Central memory CD8-positive, alpha-beta T cell (primary cell): ENCODE results near the gene CSF2RB.
"Not testable (repeated sequence)": the region's sequence is repeated elsewhere in the genome, so short reads cannot be mapped to it uniquely, and the experiment has no call there.

ENCODE experiments used
- ATAC-seq: fragments of 150-1000 bp; cut with Tn5 transposase; replicated peaks from 2 replicates; pipeline ENCODE4 v1.10.0; 2022; ENCODE audit warnings: mild to moderate bottlenecking, moderate FRiP score, moderate number of reproducible peaks; ENCODE audit not compliant: poor library complexity, severe bottlenecking; ENCODE audit errors: extremely low read depth
- DNase-seq, 2 donors: peaks; one replicate each; pipeline ENCODE4 v3.0.0; 2021; ENCODE audit warnings: low spot score in 2 of 2
- H3K27ac Mint-ChIP-seq: one replicate; pipeline ENCODE4 v1.8.0; 2022; ENCODE audit warnings: low read depth, mild to moderate bottlenecking, moderate library complexity, mixed read lengths
- H3K27me3 Mint-ChIP-seq: one replicate; pipeline ENCODE4 v1.8.0; 2022; ENCODE audit warnings: mixed read lengths
- H3K36me3 Mint-ChIP-seq: one replicate; pipeline ENCODE4 v1.8.0; 2022; ENCODE audit warnings: mild to moderate bottlenecking, moderate library complexity, mixed read lengths; ENCODE audit not compliant: insufficient read depth
- H3K4me1 Mint-ChIP-seq: one replicate; pipeline ENCODE4 v1.8.0; 2022; ENCODE audit warnings: mixed read lengths
- H3K4me3 Mint-ChIP-seq: one replicate; pipeline ENCODE4 v1.8.0; 2022; ENCODE audit warnings: mild to moderate bottlenecking, moderate library complexity, mixed read lengths
- H3K9me3 Mint-ChIP-seq: one replicate; pipeline ENCODE4 v1.8.0; 2022; ENCODE audit warnings: mixed read lengths

The CSF2RB gene

GRCh38 chr22:36979016-36979910 lies 65.8 kb downstream of the CSF2RB start:
- no peaks in the 10 kb centered on the region for H3K36me3 Mint-ChIP-seq
- no peak overlapping the region for H3K27ac Mint-ChIP-seq
- H3K4me1 Mint-ChIP-seq: peaks cover 15% of the 10 kb centered on the region
- H3K4me3 Mint-ChIP-seq: no peak overlapping the region
- DNase-seq (no peak), ATAC-seq (no peak)
- peaks cover 26% of the 10 kb centered on the region for H3K27me3 Mint-ChIP-seq
- no peaks in the 10 kb centered on the region for H3K9me3 Mint-ChIP-seq

- no peaks in the 10 kb centered on the region for H3K9me3 Mint-ChIP-seq
- no peak overlapping the region for H3K27ac Mint-ChIP-seq
- H3K36me3 Mint-ChIP-seq: no peaks in the 10 kb centered on the region
- peaks cover 40% of the 10 kb centered on the region for H3K27me3 Mint-ChIP-seq
- H3K4me3 Mint-ChIP-seq: no peak overlapping the region
- peaks cover 15% of the 10 kb centered on the region for H3K4me1 Mint-ChIP-seq
- DNase-seq (no peak), ATAC-seq (no peak)
Observed at GRCh38 chr22:36981247-36981775, 67.9 kb downstream of the CSF2RB start.

DNA sequence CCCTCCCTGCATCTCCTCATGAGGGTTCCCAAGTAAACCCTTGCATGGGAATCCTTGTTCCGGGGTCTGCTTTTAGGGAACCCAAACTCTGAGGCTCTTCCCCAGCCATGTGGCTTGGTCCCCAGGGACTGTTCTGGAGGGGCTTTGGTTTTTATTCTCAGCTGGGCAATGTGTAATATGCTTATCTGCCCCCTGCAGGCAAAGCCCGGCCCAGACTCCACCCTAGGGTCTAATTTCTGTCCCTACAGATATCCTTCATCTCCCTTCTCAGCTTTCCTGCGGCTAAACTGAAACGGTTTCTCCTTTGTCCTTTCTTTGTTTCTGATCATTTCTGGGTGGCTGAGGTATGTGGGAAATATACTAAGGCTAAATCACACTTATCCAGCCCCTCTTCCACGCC lies 68.7 kb downstream of the CSF2RB start:
- ATAC-seq: no peak
- Mint-ChIP-seq H3K4me3 (no peak overlapping the region), H3K27ac (no peak overlapping the region), H3K36me3 (no peaks in the 10 kb centered on the region), H3K4me1 (peaks cover 11% of the 10 kb centered on the region), H3K9me3 (no peaks in the 10 kb centered on the region), H3K27me3 (peaks cover 40% of the 10 kb centered on the region)
- DNase-seq: no peak

DNA sequence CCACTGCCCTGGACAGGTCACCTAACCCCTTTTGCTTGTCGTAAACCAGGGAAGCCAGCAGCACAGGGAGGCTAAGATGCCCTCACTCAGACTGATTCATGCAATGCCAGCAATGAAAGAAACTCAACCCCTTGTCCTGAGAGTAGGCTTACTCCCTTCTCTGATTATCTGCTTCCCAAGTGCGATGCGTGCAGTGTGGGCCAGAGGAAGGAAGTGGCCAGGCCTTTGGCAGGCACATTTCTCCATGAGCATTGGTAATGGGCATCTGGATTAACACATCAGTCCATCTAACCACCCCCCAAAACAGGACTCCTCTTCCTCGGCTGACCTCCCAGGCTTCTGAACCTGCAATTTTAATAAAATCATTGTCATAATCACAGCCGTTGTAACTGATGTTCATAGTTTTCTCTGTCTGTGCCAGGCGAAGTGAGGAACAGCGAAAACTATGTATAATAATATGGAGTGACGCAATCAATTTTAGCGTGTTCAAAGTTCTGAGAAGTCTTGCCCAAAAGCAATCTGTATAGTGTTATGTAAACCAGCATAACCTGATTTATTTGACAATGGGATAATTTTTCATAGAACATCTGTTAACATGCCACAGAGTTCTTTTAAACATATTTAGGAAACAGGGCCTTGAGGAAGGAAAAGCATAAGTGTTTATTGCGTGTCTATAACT lies 71.9 kb downstream of the CSF2RB start:
- no peak overlapping the region for H3K4me3 Mint-ChIP-seq
- no peaks in the 10 kb centered on the region for H3K4me1 Mint-ChIP-seq
- no peaks in the 10 kb centered on the region for H3K9me3 Mint-ChIP-seq
- ATAC-seq (no peak), DNase-seq (no peak)
- peaks cover 62% of the 10 kb centered on the region for H3K27me3 Mint-ChIP-seq
- no peaks in the 10 kb centered on the region for H3K36me3 Mint-ChIP-seq
- no peak overlapping the region for H3K27ac Mint-ChIP-seq

DNA sequence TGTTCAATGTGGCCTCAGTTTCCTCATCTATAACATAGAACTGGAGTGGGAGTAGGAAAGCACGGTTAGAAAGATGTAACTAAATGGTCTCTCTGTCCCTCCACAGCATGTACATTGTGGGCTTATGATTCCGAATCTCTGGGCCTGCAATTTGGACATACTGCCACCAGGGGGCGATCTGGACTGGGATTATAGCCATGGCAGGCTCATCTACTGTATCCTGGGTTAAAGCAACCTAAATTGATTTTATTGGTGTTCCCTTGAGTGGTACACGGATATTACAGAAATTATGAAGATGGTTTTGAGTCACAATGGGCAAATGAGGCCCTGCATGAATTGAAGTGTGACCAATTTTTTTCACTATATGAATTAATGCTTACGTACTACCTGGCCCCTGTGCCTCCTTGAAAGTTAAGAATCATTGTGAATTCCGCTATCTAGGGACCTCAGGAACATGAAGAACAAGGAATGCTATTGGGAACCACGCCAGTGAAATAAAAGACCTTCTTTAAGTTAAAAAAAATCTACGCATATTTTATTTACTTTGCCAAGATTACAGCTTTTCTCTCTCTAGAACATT lies 72.9 kb downstream of the CSF2RB start:
- DNase-seq: no peak
- Mint-ChIP-seq H3K9me3 (no peaks in the 10 kb centered on the region), H3K4me3 (no peak overlapping the region), H3K36me3 (no peaks in the 10 kb centered on the region), H3K4me1 (no peaks in the 10 kb centered on the region), H3K27me3 (peaks cover 71% of the 10 kb centered on the region), H3K27ac (no peak overlapping the region)
- no peak for ATAC-seq

DNA sequence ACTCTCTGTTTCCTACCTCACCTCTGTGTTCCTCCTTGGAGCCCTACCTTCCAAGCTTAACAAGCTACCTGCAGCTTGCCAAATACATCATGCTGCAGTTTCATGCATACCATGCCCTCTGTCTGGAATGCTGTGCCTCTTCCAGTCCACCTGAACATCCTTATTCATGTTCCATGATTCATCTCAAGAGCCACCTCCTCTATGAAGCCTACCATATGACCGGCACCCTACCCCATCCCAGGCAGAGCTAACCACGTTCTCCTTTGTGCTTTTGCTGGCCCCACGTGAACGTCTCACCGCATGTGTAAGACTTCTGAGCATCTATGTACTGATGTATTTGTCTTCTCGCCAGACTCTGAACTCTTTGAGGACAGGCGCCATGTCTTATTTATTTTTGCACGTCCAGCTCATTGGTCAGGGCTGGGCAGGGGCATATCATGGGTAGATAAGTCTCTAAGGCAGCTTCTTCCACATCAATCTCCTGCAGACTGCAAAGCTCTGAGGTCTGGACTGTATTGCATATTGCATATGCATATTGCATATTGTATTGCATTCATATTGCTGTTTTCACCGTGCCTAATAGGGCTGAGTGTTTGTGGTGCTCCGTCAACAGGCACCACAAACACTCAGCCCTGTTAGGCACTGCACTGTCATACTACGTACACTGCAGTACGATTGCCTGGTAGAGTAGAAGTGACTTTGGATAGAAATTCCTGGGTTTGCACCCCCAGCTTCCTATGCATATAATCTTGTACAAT lies 74.8 kb downstream of the CSF2RB start:
- ATAC-seq (no peak), DNase-seq (no peak)
- H3K36me3 Mint-ChIP-seq: no peaks in the 10 kb centered on the region
- H3K4me1 Mint-ChIP-seq: no peaks in the 10 kb centered on the region
- H3K27me3 Mint-ChIP-seq: peaks cover 73% of the 10 kb centered on the region
- no peaks in the 10 kb centered on the region for H3K9me3 Mint-ChIP-seq
- H3K4me3 Mint-ChIP-seq: no peak overlapping the region
- no peak overlapping the region for H3K27ac Mint-ChIP-seq

GRCh38 chr22:36989012-36989411 lies 75.6 kb downstream of the CSF2RB start:
- not testable (repeated sequence) for H3K4me3 Mint-ChIP-seq, H3K36me3 Mint-ChIP-seq, H3K9me3 Mint-ChIP-seq, ATAC-seq, H3K4me1 Mint-ChIP-seq, H3K27ac Mint-ChIP-seq, DNase-seq
- peaks cover 74% of the 10 kb centered on the region for H3K27me3 Mint-ChIP-seq
